Measurements from ENCODE around the gene CCNE1.

DNA sequence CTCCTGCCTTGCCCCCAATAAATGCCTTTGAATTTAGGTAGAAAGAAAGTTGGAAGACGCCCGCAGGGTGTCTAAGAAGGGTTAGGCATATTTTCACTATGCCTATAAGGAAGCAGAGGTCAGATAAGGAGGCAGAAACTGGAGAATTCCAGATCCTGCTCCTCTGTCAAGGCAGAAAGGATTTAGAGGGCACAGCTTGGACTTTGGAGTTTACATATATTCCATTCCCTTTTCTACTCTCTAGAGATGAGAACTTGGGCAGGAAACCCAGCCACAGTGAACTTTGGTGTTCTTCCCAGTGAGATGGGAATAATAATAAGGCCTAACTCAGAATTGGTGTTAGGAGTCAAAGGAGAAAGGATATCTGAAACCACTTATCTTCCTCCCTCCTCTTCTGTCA, 37.4 kb downstream of the CCNE1 start:
- TF ChIP-seq, protein P1, sequence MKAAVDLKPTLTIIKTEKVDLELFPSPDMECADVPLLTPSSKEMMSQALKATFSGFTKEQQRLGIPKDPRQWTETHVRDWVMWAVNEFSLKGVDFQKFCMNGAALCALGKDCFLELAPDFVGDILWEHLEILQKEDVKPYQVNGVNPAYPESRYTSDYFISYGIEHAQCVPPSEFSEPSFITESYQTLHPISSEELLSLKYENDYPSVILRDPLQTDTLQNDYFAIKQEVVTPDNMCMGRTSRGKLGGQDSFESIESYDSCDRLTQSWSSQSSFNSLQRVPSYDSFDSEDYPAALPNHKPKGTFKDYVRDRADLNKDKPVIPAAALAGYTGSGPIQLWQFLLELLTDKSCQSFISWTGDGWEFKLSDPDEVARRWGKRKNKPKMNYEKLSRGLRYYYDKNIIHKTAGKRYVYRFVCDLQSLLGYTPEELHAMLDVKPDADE (IDR thresholded peaks at IDR 0.05), result no peak
- no peak for TF ChIP-seq JUNB (IDR thresholded peaks at IDR 0.05; ENCODE audit: unreplicated experiment)
- TF ChIP-seq, protein P2, sequence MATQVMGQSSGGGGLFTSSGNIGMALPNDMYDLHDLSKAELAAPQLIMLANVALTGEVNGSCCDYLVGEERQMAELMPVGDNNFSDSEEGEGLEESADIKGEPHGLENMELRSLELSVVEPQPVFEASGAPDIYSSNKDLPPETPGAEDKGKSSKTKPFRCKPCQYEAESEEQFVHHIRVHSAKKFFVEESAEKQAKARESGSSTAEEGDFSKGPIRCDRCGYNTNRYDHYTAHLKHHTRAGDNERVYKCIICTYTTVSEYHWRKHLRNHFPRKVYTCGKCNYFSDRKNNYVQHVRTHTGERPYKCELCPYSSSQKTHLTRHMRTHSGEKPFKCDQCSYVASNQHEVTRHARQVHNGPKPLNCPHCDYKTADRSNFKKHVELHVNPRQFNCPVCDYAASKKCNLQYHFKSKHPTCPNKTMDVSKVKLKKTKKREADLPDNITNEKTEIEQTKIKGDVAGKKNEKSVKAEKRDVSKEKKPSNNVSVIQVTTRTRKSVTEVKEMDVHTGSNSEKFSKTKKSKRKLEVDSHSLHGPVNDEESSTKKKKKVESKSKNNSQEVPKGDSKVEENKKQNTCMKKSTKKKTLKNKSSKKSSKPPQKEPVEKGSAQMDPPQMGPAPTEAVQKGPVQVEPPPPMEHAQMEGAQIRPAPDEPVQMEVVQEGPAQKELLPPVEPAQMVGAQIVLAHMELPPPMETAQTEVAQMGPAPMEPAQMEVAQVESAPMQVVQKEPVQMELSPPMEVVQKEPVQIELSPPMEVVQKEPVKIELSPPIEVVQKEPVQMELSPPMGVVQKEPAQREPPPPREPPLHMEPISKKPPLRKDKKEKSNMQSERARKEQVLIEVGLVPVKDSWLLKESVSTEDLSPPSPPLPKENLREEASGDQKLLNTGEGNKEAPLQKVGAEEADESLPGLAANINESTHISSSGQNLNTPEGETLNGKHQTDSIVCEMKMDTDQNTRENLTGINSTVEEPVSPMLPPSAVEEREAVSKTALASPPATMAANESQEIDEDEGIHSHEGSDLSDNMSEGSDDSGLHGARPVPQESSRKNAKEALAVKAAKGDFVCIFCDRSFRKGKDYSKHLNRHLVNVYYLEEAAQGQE (IDR thresholded peaks at IDR 0.05; ENCODE audit: unreplicated experiment), result no peak
- TF ChIP-seq, protein P3, sequence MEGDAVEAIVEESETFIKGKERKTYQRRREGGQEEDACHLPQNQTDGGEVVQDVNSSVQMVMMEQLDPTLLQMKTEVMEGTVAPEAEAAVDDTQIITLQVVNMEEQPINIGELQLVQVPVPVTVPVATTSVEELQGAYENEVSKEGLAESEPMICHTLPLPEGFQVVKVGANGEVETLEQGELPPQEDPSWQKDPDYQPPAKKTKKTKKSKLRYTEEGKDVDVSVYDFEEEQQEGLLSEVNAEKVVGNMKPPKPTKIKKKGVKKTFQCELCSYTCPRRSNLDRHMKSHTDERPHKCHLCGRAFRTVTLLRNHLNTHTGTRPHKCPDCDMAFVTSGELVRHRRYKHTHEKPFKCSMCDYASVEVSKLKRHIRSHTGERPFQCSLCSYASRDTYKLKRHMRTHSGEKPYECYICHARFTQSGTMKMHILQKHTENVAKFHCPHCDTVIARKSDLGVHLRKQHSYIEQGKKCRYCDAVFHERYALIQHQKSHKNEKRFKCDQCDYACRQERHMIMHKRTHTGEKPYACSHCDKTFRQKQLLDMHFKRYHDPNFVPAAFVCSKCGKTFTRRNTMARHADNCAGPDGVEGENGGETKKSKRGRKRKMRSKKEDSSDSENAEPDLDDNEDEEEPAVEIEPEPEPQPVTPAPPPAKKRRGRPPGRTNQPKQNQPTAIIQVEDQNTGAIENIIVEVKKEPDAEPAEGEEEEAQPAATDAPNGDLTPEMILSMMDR (conservative IDR thresholded peaks at IDR 0.05; ENCODE audit: low read depth in 2 of 2), result no peak
- TF ChIP-seq EZH2phosphoT487 (IDR thresholded peaks at IDR 0.05; ENCODE audit: unreplicated experiment), result no peak
- no peak for TF ChIP-seq ZNF114 (CRISPR knock-in tag; IDR thresholded peaks at IDR 0.05)
- TF ChIP-seq EZH2 (IDR thresholded peaks at IDR 0.05; ENCODE audit: low read depth, unreplicated experiment), result no peak
- TF ChIP-seq CREB1 (CRISPR knock-in tag; IDR thresholded peaks at IDR 0.05; ENCODE audit: low read depth), result no peak
- TF ChIP-seq POLR2AphosphoS5 (IDR thresholded peaks at IDR 0.05; ENCODE audit: low read depth), result no peak
- TF ChIP-seq STAT1 (IDR thresholded peaks at IDR 0.05; ENCODE audit: unreplicated experiment), result no peak
- no peak for TF ChIP-seq ZNF331 (CRISPR knock-in tag; IDR thresholded peaks at IDR 0.05; ENCODE audit: low read depth)
- TF ChIP-seq NANOG (IDR thresholded peaks at IDR 0.05; ENCODE audit: borderline replicate concordance), result no peak
- TF ChIP-seq, protein P4, sequence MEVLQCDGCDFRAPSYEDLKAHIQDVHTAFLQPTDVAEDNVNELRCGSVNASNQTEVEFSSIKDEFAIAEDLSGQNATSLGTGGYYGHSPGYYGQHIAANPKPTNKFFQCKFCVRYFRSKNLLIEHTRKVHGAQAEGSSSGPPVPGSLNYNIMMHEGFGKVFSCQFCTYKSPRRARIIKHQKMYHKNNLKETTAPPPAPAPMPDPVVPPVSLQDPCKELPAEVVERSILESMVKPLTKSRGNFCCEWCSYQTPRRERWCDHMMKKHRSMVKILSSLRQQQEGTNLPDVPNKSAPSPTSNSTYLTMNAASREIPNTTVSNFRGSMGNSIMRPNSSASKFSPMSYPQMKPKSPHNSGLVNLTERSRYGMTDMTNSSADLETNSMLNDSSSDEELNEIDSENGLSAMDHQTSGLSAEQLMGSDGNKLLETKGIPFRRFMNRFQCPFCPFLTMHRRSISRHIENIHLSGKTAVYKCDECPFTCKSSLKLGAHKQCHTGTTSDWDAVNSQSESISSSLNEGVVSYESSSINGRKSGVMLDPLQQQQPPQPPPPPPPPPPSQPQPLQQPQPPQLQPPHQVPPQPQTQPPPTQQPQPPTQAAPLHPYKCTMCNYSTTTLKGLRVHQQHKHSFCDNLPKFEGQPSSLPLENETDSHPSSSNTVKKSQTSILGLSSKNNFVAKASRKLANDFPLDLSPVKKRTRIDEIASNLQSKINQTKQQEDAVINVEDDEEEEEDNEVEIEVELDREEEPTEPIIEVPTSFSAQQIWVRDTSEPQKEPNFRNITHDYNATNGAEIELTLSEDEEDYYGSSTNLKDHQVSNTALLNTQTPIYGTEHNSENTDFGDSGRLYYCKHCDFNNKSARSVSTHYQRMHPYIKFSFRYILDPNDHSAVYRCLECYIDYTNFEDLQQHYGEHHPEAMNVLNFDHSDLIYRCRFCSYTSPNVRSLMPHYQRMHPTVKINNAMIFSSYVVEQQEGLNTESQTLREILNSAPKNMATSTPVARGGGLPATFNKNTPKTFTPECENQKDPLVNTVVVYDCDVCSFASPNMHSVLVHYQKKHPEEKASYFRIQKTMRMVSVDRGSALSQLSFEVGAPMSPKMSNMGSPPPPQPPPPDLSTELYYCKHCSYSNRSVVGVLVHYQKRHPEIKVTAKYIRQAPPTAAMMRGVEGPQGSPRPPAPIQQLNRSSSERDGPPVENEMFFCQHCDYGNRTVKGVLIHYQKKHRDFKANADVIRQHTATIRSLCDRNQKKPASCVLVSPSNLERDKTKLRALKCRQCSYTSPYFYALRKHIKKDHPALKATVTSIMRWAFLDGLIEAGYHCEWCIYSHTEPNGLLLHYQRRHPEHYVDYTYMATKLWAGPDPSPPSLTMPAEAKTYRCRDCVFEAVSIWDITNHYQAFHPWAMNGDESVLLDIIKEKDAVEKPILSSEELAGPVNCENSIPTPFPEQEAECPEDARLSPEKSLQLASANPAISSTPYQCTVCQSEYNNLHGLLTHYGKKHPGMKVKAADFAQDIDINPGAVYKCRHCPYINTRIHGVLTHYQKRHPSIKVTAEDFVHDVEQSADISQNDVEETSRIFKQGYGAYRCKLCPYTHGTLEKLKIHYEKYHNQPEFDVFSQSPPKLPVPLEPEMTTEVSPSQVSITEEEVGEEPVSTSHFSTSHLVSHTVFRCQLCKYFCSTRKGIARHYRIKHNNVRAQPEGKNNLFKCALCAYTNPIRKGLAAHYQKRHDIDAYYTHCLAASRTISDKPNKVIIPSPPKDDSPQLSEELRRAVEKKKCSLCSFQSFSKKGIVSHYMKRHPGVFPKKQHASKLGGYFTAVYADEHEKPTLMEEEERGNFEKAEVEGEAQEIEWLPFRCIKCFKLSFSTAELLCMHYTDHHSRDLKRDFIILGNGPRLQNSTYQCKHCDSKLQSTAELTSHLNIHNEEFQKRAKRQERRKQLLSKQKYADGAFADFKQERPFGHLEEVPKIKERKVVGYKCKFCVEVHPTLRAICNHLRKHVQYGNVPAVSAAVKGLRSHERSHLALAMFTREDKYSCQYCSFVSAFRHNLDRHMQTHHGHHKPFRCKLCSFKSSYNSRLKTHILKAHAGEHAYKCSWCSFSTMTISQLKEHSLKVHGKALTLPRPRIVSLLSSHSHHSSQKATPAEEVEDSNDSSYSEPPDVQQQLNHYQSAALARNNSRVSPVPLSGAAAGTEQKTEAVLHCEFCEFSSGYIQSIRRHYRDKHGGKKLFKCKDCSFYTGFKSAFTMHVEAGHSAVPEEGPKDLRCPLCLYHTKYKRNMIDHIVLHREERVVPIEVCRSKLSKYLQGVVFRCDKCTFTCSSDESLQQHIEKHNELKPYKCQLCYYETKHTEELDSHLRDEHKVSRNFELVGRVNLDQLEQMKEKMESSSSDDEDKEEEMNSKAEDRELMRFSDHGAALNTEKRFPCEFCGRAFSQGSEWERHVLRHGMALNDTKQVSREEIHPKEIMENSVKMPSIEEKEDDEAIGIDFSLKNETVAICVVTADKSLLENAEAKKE (CRISPR knock-in tag; IDR thresholded peaks at IDR 0.05), result no peak
